Pulmonary artery endothelial cell (primary cell): Measurements from ENCODE around the gene PLEKHM2. TPM values are rescaled to one million over a fixed set of nuclear protein-coding genes. Genes with fewer than 3 reads are reported as not detected.
"Not testable (repeated sequence)": the region's sequence is repeated elsewhere in the genome, so short reads cannot be mapped to it uniquely, and the experiment has no call there.

Experiments used
- DNase-seq: peaks from one replicate; pipeline ENCODE4 v3.0.0-alpha.2; 2011; ENCODE audit warnings: low read depth, low spot score
- total RNA-seq: library from RNA; depleted of rRNA; stranded (reverse); fragments of >200 nt; gene quantifications from 2 replicates; pipeline ENCODE4 v1.2.3, GENCODE V29; 2014

PLEKHM2 gene
- total RNA-seq = 49.8 and 57.6 TPM in 2 replicates

- DNase-seq = no peak
Measured at GRCh38 chr1:15684042-15684461, at the start of gene PLEKHM2. TSS of gene PLEKHM2 (plus strand) at chr1:15684320. CDS start at chr1:15684559, 239 bp downstream.

DNA sequence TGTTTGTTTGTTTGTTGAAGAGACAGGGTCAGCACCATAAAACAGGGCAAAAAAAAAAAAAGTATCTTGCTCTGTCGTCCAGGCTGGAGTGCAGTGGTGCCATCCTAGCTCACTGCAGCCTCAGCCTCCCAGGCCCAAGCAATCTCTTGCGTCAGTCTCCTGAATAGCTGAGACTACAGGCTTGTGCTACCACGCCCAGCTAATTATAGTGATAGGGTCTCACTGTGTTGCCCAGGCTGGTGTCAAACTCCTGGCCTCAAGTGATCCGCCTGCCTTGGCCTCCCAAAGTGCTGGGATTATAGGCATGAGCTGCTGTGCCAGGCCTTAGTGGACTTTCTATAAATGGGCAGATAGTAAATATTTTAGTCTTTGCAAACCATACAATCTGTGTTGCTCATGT lies 47.7 kb upstream of the PLEKHM2 start:
- DNase-seq = no peak

GRCh38 chr1:15637826-15638225 lies 46.3 kb upstream of the PLEKHM2 start:
- no peak for DNase-seq

- no peak for DNase-seq
Measured at GRCh38 chr1:15639262-15639661, 44.9 kb upstream of the PLEKHM2 start.

DNA sequence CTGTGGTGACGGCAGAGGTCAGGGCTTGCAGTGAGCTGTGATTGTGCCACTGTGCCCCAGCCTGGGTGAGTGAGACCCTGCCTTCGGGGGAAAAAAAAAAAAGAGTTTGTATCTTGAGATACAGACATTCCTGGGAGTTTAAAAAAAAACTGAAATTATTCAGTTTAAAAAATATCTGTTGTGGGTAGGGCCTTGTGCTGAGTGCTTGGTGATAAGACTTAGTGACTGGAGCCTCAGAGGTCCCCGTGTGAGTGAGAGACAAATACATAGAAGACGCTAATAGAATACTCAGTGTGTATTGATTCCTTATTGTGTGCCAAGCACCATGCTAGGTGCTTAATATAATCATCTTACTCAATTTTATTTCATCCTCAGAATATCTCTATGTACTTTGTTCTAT lies 44.2 kb upstream of the PLEKHM2 start:
- DNase-seq = no peak

- DNase-seq = no peak
Measured at GRCh38 chr1:15640667-15641066, 43.5 kb upstream of the PLEKHM2 start.

DNA sequence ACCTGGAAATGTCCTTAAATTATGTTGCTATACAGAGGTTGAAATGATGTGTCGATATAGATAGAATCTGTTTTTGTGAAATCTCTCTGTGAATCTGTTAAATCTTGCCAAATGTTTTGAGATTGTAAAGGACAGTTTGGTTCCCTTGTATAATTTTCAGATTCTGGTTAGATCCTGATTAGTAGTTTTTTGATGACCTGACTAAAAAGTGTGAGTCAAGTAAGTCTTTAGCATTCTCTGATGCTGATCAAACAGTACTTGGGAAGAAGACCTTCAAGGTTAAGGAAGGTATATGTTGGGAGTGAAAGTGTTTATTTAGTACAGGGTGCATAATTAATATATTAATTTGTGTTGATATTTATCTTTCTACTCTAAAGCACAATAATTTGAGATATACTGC lies 34.2 kb upstream of the PLEKHM2 start:
- DNase-seq = no peak

DNA sequence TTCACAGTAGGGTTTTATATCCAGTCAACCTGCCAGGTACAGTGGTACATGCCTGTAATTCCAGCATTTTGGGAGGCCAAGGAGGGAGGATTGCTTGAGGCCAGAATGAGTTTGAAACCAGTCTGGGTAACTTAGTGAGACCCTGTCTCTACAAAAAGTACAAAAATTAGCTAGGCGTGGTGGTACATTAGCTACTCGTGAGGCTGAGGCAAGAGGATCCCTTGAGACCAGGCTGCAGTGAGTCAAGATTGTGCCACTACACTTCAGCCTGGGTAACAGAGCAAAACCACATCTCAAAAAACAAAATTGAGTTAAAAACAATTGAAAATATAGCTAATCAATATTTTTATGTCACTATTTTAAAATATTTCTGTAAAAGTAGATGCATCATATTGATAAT lies 33.7 kb upstream of the PLEKHM2 start:
- DNase-seq = no peak

DNA sequence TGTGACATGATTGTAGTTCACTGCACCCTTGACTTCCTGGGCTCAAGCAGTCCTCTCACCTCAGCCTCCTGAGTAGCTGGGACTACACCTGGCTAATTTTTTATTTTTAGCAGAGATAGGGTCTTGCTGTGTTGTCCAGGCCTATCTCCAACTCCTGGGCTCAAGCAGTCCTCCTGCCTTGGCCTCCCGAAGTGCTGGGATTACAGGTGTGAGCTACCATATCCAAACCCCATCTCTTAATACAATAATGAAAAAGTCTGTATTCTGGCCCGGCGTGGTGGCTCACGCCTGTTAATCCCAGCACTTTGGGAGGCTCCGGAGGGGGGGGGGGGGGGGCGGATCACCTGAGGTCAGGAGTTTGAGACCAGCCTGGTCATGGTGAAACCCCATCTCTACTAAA lies 32.0 kb upstream of the PLEKHM2 start:
- not testable (repeated sequence) for DNase-seq

- no peak for DNase-seq
Measured at GRCh38 chr1:15654091-15654690, 29.9 kb upstream of the PLEKHM2 start.

GRCh38 chr1:15656464-15656863 lies 27.7 kb upstream of the PLEKHM2 start:
- no peak for DNase-seq

- no peak for DNase-seq
Measured at GRCh38 chr1:15657021-15657420, 27.1 kb upstream of the PLEKHM2 start.

DNA sequence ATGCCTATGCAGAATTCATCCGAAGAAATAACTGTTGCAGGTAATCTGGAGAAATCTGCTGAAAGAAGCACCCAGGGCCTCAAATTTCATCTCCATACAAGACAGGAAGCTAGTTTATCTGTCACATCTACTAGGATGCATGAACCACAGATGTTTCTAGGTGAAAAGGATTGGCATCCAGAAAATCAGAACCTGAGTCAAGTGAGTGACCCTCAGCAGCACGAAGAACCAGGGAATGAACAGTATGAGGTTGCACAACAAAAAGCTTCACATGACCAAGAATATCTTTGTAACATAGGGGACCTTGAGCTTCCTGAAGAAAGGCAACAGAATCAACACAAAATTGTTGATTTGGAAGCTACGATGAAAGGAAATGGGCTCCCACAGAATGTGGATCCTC lies 24.0 kb upstream of the PLEKHM2 start:
- DNase-seq = no peak

DNA sequence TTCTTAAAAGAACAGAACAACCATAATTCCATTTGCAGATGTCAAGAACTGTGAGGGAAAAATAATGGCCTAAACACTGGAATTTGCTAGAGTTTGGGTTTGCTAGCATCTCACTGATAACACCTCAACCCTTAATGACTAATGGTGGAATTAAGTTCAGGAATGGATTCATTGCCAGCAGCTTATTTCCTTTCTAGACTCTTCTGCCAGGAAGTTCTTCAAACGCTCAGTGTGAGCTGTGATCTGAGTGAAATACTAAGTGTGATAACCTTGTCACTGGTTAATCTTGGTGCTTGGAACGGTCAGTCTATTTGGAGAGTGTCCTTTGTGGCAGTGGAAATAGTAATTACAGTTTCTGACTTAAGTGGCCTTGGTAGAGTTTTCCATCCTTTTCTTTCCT lies 21.6 kb upstream of the PLEKHM2 start:
- DNase-seq = no peak

DNA sequence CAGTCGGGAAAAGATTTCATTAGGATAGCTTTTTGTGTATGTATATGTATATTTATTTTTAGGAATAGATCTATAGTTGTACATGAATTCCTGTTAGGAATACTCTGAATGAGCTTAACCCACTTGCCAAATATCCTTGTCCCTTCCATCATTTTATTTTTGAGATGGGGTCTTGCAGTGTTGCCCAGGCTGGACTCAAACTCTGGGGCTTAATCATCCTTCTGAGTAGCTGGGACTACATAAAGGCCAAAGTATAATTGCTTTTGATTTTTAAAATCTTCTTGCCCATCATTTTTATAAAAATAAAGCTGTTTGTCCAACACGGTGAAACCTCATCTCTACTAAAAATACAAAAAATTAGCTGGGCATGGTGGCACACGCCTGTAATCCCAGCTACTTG lies 20.2 kb upstream of the PLEKHM2 start:
- DNase-seq = no peak

GRCh38 chr1:15667362-15667761 lies 16.8 kb upstream of the PLEKHM2 start:
- DNase-seq = no peak

DNA sequence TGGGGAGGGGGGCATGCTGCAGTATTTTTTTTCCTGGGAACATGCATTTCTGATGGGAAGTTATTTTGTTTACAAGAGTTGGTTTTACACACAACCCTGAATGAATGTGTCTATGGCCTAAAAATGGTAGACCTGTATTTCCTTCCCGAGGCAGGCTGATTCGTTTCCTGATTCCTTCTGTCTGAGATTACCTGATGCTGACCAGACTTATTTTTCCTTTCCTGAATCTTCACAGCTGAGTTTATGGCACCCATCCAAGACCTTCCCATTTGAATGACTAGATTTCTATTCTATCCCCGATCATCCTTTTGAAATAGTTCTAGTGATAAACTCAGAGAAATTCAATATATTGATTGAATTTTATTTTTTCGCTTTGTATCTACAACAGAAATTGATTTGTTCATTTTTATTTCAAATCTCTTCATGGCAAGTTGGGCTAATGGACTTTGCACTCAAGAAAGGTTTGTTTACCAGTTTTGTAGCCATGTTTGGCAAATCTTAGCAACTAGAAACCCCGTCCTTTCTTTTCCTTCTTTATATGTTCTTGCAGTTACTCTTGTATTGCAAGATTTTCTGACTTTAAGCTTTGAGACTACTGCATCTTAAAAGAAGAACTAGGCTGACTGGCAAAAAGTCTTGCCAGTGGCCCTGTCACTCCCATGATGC lies 15.9 kb upstream of the PLEKHM2 start:
- DNase-seq = no peak

- DNase-seq = no peak
Measured at GRCh38 chr1:15669074-15669473, 15.0 kb upstream of the PLEKHM2 start.

DNA sequence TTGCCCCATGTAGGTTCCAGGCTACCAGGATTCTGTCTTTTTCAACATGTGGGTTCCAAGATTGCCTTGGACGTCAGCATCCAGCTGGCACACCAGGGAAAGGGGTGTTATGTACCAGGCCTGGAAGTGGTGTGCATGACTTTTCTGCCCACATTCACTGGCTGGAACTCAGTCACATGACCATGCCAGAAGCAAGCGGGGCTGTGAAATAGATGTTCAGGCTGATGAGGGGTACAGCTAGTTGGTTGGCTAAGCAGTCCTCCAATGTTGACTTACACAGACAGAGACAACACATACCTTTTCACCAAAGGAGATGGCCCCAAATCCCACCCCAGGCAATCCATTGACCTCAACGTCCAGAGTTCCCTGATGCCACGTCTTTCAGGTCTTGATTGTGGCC lies 14.3 kb upstream of the PLEKHM2 start:
- DNase-seq = no peak

DNA sequence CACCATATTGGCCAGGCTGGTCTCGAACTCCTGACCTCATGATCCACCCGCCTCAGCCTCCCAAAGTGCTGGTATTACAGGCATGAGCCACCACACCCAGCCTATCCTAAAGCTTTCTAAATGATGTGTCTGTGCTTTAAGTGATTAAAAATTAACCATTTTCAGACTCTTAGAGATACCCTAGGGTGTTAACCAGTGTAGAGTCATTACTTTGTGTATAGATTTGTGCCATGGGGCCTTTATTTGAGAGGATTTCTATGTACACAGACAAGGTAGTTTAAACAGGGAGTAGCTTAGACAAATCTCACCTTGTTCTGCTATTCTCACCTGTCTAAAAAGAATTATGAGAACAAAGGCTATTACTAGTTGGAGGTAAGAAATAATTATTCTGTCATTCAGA lies 12.7 kb upstream of the PLEKHM2 start:
- no peak for DNase-seq

DNA sequence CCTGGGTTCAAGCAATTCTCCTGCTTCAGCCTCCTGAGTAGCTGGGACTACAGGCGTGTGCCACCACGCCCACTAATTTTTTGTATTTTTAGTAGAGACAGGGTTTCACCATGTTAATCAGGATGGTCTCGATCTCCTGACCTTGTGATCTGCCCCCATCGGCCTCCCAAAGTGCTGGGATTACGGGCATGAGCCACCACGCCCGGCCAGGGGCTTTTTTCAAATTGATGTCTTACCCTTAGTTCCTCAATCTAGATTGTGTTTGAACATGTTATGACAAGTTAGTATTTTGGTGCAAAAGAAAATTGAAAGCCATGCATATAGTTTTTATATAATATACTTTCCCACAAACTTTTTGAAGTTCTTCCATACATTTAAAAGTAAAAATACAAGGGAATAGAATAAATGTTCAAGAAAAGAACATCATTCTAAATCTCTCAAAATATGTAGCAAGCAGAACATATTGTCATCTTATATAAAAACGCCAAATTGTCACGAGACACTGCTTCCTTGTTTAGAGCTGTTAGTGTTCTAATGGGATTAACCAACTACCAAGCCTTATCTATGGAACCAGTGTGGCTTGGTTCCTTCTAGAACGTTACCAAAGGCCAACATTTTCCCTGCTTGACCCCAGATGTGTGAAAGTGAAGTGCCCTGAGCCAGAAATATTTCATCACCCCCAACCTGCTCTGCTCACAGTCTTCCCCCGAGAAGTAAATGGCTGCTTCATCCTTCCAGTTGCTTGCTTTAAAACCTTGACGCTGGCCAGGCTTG lies 9.5 kb upstream of the PLEKHM2 start:
- DNase-seq = no peak

GRCh38 chr1:15676010-15676409 lies 8.1 kb upstream of the PLEKHM2 start:
- DNase-seq = no peak
